DOHH2 (cell line): ENCODE measurements around the gene CUBN.

Source experiments
- CTCF ChIP-seq: fragments of 200-600 bp; sonication (generic); IDR thresholded peaks from one replicate; pipeline ENCODE4 v1.5.1; 2014; ENCODE audit warnings: antibody characterized with exemption, mild to moderate bottlenecking, low read depth, low read length; ENCODE audit not compliant: poor library complexity, severe bottlenecking
- EZH2phosphoT487 ChIP-seq: fragments of 200-600 bp; sonication (generic); IDR thresholded peaks from 2 replicates; pipeline ENCODE4 v1.6.1; 2017; ENCODE audit warnings: borderline replicate concordance, mild to moderate bottlenecking, antibody characterized with exemption, low read length, moderate library complexity, mixed read lengths

GRCh38 chr10:16835228-16835627, 294.4 kb downstream of the CUBN start:
- TF ChIP-seq CTCF (no peak), EZH2phosphoT487 (no peak)
